Stromal cell of bone marrow (primary cell): Measurements from ENCODE around the gene SAP30L.

Source experiments
- DNase-seq: peaks from one replicate; pipeline ENCODE4 v3.0.0-alpha.2; 2012; ENCODE audit warnings: low read depth

Gene SAP30L

DNA sequence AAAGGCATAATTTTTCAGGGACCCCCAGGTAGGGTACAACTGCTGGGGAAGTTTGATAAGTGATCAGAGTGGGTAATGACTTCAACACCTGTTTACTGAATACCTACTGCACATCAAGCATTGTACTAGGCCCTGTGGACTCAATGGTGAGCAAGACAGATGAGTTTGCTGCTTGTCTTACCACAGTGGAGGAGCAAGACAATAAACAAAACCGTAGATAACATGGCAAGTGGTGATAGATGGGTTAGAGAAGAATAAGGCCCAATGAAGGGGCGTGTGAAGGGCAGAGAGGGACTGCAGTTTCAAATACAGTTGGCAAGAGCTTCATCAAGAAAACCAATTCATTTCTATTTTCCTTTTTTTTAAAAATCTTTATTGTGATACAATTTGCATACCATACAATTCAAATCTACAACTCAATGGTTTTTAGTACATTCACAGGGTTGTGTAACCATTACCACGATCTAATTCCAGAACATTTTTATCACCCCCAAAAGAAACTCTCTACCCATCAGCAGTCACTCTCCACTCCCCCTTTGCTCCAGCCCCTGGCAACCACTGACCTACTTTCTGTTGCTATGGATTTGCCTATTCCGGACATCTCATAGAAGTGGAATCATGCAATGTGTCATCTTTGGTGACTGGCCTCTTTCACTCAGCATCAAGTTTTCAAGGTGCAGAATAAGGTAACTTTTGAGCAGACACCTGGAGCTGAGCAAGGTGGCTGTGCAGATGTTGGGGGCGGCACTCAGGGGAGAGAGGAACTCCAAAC, 64.2 kb downstream of the SAP30L start:
- no peak for DNase-seq
